ENCODE results near the gene LRRC3. TPM values are rescaled to one million over a fixed set of nuclear protein-coding genes. Genes with fewer than 3 reads are reported as not detected.
A peak's percentile ranks its signal among the peaks of the same experiment; 100 is the strongest.

LRRC3 gene
- total and polyA plus RNA-seq, 12 donors: 0.67 to 3.2 (median 1.9) TPM

DNA sequence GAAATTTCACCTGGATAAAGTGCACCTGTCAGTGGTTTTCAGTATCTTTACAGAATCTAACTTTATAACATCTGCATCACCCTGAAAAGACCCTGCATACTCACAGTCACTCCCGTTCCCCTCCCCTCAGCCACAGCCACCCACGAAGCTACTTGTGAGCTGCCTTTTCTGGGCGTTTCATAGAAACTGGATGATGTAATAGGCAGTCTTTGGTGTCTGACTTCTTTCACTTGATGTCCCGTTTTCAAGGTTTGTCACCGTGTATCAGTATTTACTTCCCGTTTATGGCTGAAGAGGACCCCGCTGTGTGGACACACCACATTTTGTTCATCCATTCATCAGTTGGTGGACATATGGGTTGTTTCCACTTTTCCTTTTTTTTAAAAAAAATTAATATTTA lies 47.8 kb upstream of the LRRC3 start:
- Histone ChIP-seq H3K27me3 (no peaks in the 10 kb centered on the region), H3K4me3 (no peak overlapping the region), H3K36me3 (replicated peaks in 1 of 2) (no peaks in the 10 kb centered on the region), H3K27ac (no peak overlapping the region), H3K9me3 (replicated peaks in 1 of 3) (no peaks in the 10 kb centered on the region), H3K4me1 (replicated peaks in 1 of 2) (no peaks in the 10 kb centered on the region)
- TF ChIP-seq, protein P1, sequence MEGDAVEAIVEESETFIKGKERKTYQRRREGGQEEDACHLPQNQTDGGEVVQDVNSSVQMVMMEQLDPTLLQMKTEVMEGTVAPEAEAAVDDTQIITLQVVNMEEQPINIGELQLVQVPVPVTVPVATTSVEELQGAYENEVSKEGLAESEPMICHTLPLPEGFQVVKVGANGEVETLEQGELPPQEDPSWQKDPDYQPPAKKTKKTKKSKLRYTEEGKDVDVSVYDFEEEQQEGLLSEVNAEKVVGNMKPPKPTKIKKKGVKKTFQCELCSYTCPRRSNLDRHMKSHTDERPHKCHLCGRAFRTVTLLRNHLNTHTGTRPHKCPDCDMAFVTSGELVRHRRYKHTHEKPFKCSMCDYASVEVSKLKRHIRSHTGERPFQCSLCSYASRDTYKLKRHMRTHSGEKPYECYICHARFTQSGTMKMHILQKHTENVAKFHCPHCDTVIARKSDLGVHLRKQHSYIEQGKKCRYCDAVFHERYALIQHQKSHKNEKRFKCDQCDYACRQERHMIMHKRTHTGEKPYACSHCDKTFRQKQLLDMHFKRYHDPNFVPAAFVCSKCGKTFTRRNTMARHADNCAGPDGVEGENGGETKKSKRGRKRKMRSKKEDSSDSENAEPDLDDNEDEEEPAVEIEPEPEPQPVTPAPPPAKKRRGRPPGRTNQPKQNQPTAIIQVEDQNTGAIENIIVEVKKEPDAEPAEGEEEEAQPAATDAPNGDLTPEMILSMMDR (IDR thresholded peaks at IDR 0.05): no peak
- TF ChIP-seq POLR2A (IDR thresholded peaks at IDR 0.05): no peak
- no peak for DNase-seq
- intact Hi-C loops (cut with DNase I): no loop called here
- 69 to 83% (median 81%) methylated on average over 7 of the region's 7 CpGs for WGBS, 4 donors

DNA sequence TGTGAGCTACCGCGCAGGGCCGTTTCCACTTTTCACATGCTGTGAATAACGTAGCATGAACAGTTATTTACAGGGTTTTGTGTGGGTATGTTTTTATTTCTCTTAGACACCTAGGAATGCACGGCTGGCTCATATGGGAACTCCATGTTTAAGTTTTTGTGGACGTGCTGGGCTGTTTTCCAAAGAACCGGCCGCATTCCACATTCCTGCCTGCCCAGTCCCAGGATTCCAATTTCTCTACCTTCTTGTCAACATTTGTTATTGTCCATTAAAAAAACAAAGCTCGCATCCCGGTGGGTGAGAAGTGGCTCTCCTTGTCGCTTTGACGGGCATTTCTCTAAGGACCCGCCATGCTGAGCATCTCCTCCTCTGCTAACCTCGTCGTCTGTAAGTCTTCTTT lies 47.1 kb upstream of the LRRC3 start:
- intact Hi-C loops (cut with DNase I): no loop called here
- peak in 1 of 7 donors; percentile 31 for DNase-seq
- WGBS, 4 donors: 82 to 95% (median 87%) methylated on average over 15 of the region's 15 CpGs
- no peak for TF ChIP-seq POLR2A (IDR thresholded peaks at IDR 0.05)
- TF ChIP-seq, protein P1 (IDR thresholded peaks at IDR 0.05): no peak
- no peak overlapping the region for H3K27ac ChIP-seq
- H3K4me1 ChIP-seq (replicated peaks in 1 of 2): no peaks in the 10 kb centered on the region
- no peaks in the 10 kb centered on the region for H3K9me3 ChIP-seq (replicated peaks in 1 of 3)
- no peak overlapping the region for H3K4me3 ChIP-seq
- H3K27me3 ChIP-seq: no peaks in the 10 kb centered on the region
- no peaks in the 10 kb centered on the region for H3K36me3 ChIP-seq (replicated peaks in 1 of 2)

DNA sequence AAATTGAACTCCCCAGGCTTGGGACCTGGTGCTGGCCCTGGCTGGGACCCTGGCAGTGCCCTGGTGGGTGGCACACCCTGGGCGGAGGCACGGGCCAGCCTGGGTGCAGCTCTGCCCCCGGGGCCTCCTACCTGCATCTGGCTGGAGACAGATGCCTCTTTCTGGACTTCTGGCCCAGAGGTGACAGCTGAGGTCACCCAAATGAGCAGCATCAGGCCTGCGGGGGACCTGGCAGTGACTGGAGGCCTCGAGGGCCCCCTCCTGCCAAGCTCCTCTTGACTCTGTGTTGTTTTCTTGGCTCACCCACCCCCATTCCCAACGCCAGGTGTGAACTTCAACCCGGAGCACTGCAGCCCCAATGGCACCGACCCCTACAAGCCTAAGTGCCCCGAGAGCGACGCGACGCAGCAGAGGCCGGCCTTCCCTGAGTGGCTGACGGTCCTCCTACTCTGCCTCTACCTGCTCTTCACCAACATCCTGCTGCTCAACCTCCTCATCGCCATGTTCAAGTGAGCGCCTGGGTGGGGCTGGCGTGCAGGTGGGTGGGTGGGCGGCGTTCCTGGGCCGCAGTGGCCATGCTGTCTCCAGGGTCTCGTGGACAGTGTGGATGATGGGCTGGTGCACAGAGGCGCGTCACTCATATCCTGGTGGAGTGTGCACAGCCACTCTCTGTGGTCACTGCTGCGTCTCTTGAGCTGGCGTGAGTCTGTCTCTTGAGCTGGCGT lies 41.6 kb upstream of the LRRC3 start:
- no peaks in the 10 kb centered on the region for H3K36me3 ChIP-seq (replicated peaks in 1 of 2)
- TF ChIP-seq POLR2A (IDR thresholded peaks at IDR 0.05): no peak
- TF ChIP-seq, protein P1 (IDR thresholded peaks at IDR 0.05): no peak
- H3K27me3 ChIP-seq: no peaks in the 10 kb centered on the region
- WGBS, 4 donors: 93 to 95% (median 94%) methylated on average over 21 to 27 of the region's 27 CpGs
- DNase-seq: peak in 2 of 7 donors; percentile 5 to 7
- H3K4me3 ChIP-seq: no peak overlapping the region
- intact Hi-C loops (cut with DNase I): no loop called here
- H3K4me1 ChIP-seq (replicated peaks in 1 of 2): no peaks in the 10 kb centered on the region
- no peaks in the 10 kb centered on the region for H3K9me3 ChIP-seq (replicated peaks in 1 of 3)
- no peak overlapping the region for H3K27ac ChIP-seq

DNA sequence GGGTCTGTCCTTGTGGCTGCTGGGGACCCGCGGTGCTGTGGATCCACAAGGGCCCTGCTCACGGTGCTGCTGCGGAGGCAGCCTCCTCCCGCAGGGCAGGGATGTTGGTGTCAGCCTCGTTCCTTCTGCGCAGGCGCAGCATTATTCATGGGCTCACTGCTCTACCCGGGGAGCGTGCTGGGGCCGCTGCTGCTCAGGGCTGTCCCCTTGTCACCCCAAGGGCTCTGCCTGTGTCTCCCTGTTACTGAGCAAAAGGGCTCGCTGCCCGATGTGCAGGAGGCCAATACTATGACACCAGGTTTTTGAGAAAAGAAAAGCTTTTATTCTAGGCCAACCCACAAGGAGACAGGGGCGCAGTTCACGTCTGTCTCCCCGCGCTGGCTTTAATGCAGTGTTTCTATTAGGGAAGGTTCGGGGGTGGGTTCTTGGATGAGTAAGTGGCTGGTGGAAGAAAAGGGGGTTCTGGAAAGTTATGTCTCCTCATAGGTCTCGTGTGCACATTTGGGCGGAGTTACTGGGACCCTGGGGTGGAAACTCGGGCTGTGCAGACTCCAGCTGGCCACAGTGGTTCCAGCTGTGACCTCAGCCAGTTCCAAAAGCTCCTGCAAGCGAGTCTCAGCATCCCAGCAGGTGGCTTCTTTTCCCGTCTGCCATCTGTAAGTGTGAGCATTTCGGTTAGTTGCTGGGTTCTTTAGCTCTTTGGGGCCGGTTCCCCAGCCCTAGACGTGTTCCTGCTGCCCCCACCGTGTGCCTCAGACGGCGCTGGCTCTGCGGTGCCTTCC lies 40.8 kb upstream of the LRRC3 start:
- DNase-seq: peak in 3 of 7 donors; percentile 1 to 12 (median 5)

More for the DNA sequence above, 40.8 kb upstream of the LRRC3 start:
- no peak for TF ChIP-seq POLR2A (IDR thresholded peaks at IDR 0.05)
- TF ChIP-seq, protein P1 (IDR thresholded peaks at IDR 0.05): no peak
- H3K9me3 ChIP-seq (replicated peaks in 1 of 3): no peaks in the 10 kb centered on the region
- H3K27me3 ChIP-seq: no peaks in the 10 kb centered on the region
- H3K27ac ChIP-seq: no peak overlapping the region
- 84 to 92% (median 88%) methylated on average over 24 to 30 of the region's 30 CpGs for WGBS, 4 donors
- H3K4me1 ChIP-seq (replicated peaks in 1 of 2): no peaks in the 10 kb centered on the region
- no peak overlapping the region for H3K4me3 ChIP-seq
- H3K36me3 ChIP-seq (replicated peaks in 1 of 2): no peaks in the 10 kb centered on the region
- intact Hi-C loops (cut with DNase I): no loop called here

Data from adrenal gland (tissue), 12 donors.